ENCODE data around the gene ITGAD. TPM values are rescaled to one million over a fixed set of nuclear protein-coding genes. Genes with fewer than 3 reads are reported as not detected.
A peak's percentile ranks its signal among the peaks of the same experiment; 100 is the strongest.

Gene ITGAD
- total and polyA plus RNA-seq, 2 of the 13 experiments (the other 11 are each of a cell fraction or from before 2014, with no cell fraction given): not detected

- TF ChIP-seq GATA4 (IDR thresholded peaks at IDR 0.05; ENCODE audit: borderline replicate concordance, low read depth) (0 out of 2 replicates have a peak, but pooled peaks have one; percentile 8), U2AF1 (optimal IDR thresholded peaks at IDR 0.05; ENCODE audit: low read depth, low read length) (no peak), SP1 (IDR thresholded peaks at IDR 0.05) (peak; percentile 60; the same call in 1 of the 2 replicates), SP1 (CRISPR knock-in tag; IDR thresholded peaks at IDR 0.05) (peak; percentile 80), KLF15 (CRISPR knock-in tag; IDR thresholded peaks at IDR 0.05; ENCODE audit: borderline replicate concordance) (no peak), YY1 (IDR thresholded peaks at IDR 0.05; ENCODE audit: insufficient read depth, insufficient replicate concordance, low read depth, low read length) (no peak), MXD1 (CRISPR knock-in tag; IDR thresholded peaks at IDR 0.05) (no peak), HES4 (CRISPR knock-in tag; IDR thresholded peaks at IDR 0.05; ENCODE audit: borderline replicate concordance) (no peak), RBAK (CRISPR knock-in tag; IDR thresholded peaks at IDR 0.05) (no peak), SRSF1 (optimal IDR thresholded peaks at IDR 0.05; ENCODE audit: low read depth, low read length) (no peak), HNF4A (CRISPR knock-in tag; IDR thresholded peaks at IDR 0.05) (0 out of 2 replicates have a peak, but pooled peaks have one; percentile 38), ZFP36 (IDR thresholded peaks at IDR 0.05; ENCODE audit: borderline replicate concordance, low read depth, low read length, partially characterized antibody) (no peak), ZBTB34 (CRISPR knock-in tag; IDR thresholded peaks at IDR 0.05) (no peak), PPARG (CRISPR knock-in tag; conservative IDR thresholded peaks at IDR 0.05) (peak; percentile 24; the same call in 1 of the 2 replicates), ZNF256 (CRISPR knock-in tag; conservative IDR thresholded peaks at IDR 0.05) (no peak), ZBTB8A (CRISPR knock-in tag; IDR thresholded peaks at IDR 0.05; ENCODE audit: borderline replicate concordance, low read depth) (no peak), FOXP1 (IDR thresholded peaks at IDR 0.05) (no peak), FOXP1 (CRISPR knock-in tag; IDR thresholded peaks at IDR 0.05) (no peak), ZNF704 (CRISPR knock-in tag; IDR thresholded peaks at IDR 0.05; ENCODE audit: borderline replicate concordance) (no peak; the same call in 1 of the 2 replicates), ZNF432 (CRISPR knock-in tag; IDR thresholded peaks at IDR 0.05; ENCODE audit: borderline replicate concordance) (no peak), XRCC5 (optimal IDR thresholded peaks at IDR 0.05; ENCODE audit: low read length) (no peak), ZNF615 (CRISPR knock-in tag; IDR thresholded peaks at IDR 0.05; ENCODE audit: borderline replicate concordance) (no peak), NR2F2 (IDR thresholded peaks at IDR 0.05; ENCODE audit: borderline replicate concordance, low read depth) (no peak), ZBTB7A (CRISPR knock-in tag; IDR thresholded peaks at IDR 0.05) (no peak), ZFP82 (CRISPR knock-in tag; IDR thresholded peaks at IDR 0.05; ENCODE audit: borderline replicate concordance) (0 out of 2 replicates have a peak, but pooled peaks have one; percentile 12), ZMAT3 (CRISPR knock-in tag; conservative IDR thresholded peaks at IDR 0.05) (no peak), JUNB (CRISPR knock-in tag; IDR thresholded peaks at IDR 0.05; ENCODE audit: borderline replicate concordance) (no peak), ZNF207 (IDR thresholded peaks at IDR 0.05; ENCODE audit: borderline replicate concordance) (no peak), POGZ (CRISPR knock-in tag; IDR thresholded peaks at IDR 0.05) (no peak)
These were observed 66.8 kb downstream of the ITGAD start (continued) for GRCh38 chr16:31459687-31460581.

Measured in HepG2 (cell line).